GM19372 (cell line): ENCODE results near the gene RPGRIP1L.

Experiments used
- ATAC-seq: cut with Tn5 transposase; IDR thresholded peaks from one replicate; pipeline ENCODE4 v1.9.1; 2021; ENCODE audit warnings: mild to moderate bottlenecking, low read depth, moderate library complexity; ENCODE audit not compliant: unreplicated experiment

RPGRIP1L gene

GRCh38 chr16:53609536-53609935 lies 94.1 kb downstream of the RPGRIP1L start:
- ATAC-seq = no peak

GRCh38 chr16:53608094-53608493 lies 95.6 kb downstream of the RPGRIP1L start:
- no peak for ATAC-seq

- no peak for ATAC-seq
These were observed 97.7 kb downstream of the RPGRIP1L start for GRCh38 chr16:53605831-53606400.

GRCh38 chr16:53605356-53605755 lies 98.3 kb downstream of the RPGRIP1L start:
- ATAC-seq = no peak

- no peak for ATAC-seq
These were observed 101.7 kb downstream of the RPGRIP1L start for GRCh38 chr16:53601961-53602360.

GRCh38 chr16:53600616-53601015 lies 103.0 kb downstream of the RPGRIP1L start:
- ATAC-seq = no peak

- ATAC-seq = no peak
These were observed 103.5 kb downstream of the RPGRIP1L start for GRCh38 chr16:53600126-53600525.

- no peak for ATAC-seq
These were observed 104.1 kb downstream of the RPGRIP1L start for GRCh38 chr16:53599548-53599947.

- ATAC-seq = no peak
These were observed 105.0 kb downstream of the RPGRIP1L start for GRCh38 chr16:53598511-53599275.

GRCh38 chr16:53597776-53598175 lies 105.9 kb downstream of the RPGRIP1L start:
- no peak for ATAC-seq

GRCh38 chr16:53588081-53588648 lies 115.5 kb downstream of the RPGRIP1L start:
- no peak for ATAC-seq

- no peak for ATAC-seq
These were observed 120.3 kb downstream of the RPGRIP1L start for GRCh38 chr16:53583401-53583800.

- ATAC-seq = no peak
These were observed 121.9 kb downstream of the RPGRIP1L start for GRCh38 chr16:53581784-53582183.

GRCh38 chr16:53580038-53580802 lies 123.4 kb downstream of the RPGRIP1L start:
- no peak for ATAC-seq

- ATAC-seq = no peak
These were observed 126.8 kb downstream of the RPGRIP1L start for GRCh38 chr16:53576904-53577303.

GRCh38 chr16:53576210-53576609 lies 127.4 kb downstream of the RPGRIP1L start:
- ATAC-seq = no peak

- no peak for ATAC-seq
These were observed 131.9 kb downstream of the RPGRIP1L start for GRCh38 chr16:53571763-53572162.

GRCh38 chr16:53566552-53567245 lies 137.0 kb downstream of the RPGRIP1L start:
- ATAC-seq = no peak

- no peak for ATAC-seq
These were observed 138.3 kb downstream of the RPGRIP1L start for GRCh38 chr16:53565296-53565863.

- ATAC-seq = no peak
These were observed 140.2 kb downstream of the RPGRIP1L start for GRCh38 chr16:53563426-53563825.
